HG03378 (cell line): ENCODE measurements around the gene CLC.
"Not testable (repeated sequence)": the region's sequence is repeated elsewhere in the genome, so short reads cannot be mapped to it uniquely, and the experiment has no call there.

Source experiments
- ATAC-seq: cut with Tn5 transposase; IDR thresholded peaks from one replicate; pipeline ENCODE4 v1.9.1; 2021; ENCODE audit warnings: mild to moderate bottlenecking, moderate library complexity; ENCODE audit not compliant: unreplicated experiment

CLC gene

DNA sequence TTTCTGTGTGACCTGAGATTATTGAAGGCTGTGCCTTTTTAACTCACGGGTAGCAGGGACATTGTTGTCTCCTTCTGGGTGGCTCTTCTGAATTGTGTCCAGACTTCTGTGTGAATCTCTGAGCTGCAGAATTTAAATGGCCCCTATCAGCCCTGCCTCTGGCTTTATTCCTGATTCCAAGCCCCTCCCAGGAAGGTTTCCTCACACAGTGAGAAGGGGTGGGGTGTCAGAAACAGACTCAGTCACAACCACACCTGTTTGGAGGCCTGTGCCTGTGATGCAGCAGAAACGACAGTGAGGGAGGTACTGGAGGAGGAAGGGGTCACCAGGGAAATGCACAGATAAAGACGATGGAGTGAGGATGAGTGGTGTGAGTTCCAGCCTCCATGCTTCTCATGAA is at the start of gene CLC:
CLC (minus strand) TSS at position 139 of the 400 bp plus-strand sequence; CDS start at position 62, 77 bp downstream.
- no peak for ATAC-seq

GRCh38 chr19:39780894-39781293 is 43.1 kb upstream of the CLC start:
- no peak for ATAC-seq

DNA sequence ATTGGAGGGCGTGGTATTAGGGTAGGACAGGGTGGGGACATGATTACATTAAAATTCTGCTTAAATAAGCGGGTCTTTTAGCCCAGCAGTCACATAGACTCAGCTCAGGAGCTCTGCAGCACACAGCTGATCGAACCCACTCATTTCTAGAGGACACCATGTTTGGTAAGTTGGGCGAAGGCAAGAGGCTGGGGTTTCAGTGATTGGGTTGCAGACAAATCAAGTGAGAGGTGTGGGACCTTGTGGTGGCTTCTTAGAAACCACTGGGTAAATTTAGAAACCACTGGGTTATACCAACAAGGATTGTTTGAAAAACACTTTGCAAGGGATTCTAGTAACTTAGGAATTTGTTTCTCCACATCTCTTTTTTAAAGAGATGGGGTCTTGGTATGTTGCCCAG is 40.9 kb upstream of the CLC start, which contains the start of gene LEUTX:
LEUTX (plus strand) TSS at position 92 of the 400 bp plus-strand sequence; CDS start at position 159, 67 bp downstream.
- ATAC-seq = no peak

DNA sequence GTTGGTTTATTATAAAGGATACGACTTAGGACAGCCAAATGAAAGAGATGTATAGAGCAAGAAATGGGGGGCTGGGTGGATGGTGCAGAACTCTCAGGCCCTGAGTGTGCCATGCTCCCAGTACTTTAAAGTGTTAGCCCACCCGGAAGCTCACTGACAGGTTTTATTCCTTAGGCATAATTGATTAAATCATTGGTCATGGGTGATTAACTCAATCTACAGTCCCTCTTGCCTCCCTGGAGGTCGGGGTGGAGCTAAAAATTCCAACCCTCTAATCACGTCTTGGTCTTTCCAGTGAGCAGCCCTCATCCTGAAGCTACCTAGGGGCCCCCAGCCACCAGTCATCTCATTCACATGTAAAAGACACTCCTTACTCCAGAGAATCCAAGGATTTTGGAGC is 31.0 kb upstream of the CLC start:
- no peak for ATAC-seq

GRCh38 chr19:39768334-39768733 is 30.5 kb upstream of the CLC start:
- ATAC-seq = no peak

DNA sequence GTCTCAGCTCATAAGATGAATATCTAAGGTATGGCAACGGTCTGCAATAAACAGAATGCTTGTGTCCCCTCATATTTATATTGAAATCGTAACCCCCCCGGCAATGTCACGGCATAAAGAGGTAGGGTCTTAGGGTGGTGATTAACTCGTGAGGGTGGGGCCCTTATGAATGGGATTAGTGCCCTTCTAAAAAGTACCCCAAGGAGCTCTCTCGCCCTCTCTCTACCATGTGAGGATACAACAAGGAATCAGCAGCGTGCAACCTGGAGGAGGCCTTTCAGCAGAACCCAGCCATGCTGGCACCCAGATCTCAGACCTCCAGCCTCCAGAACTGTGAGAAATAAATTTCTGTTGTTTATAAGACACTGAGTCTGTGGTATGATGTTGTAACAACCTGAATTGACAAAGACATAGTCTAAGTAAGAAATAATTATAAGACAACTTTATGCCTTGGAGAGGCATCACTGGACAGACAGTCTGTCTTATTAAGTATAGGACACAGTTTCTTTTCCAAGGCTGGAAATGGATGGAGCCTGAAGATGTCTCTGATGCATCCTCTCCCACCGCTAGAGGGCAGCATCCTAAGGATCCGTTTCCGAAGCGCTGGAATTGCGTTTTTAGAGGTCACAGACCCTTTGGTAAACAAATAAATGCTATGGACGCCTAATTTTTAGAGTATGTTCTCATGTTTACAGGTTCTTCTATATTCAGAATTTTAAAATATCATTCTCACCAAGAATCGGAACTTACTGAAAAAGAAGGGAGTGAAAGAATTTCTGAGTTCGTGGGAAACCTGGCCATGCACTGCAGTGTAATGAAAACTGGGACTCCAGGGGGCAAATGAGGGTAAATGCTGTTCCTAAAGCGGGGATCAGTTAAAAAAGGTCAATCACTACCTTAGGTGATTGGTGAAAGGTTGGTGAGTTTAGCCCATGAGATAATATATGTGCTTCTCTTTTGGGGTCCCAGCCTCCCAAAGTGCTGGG is 27.6 kb upstream of the CLC start:
- ATAC-seq = no peak

DNA sequence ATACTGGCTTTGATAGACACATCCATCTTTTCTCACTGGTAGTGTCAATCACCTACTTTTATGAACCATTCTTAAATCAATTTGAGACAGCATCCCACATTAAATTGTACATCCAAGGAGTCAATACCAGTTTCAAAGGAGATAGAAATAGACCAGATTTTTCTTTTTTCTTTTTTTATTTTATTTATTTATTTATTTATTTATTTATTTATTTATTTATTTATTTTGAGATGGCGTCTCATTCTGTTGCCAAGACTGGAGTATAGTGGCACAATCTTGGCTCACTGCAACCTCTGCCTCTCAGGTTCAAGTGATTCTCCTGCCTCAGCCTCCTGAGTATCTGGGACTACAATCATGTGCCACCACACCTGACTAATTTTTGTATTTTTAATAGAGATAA is 24.0 kb upstream of the CLC start:
- not testable (repeated sequence) for ATAC-seq

- no peak for ATAC-seq
Observed at GRCh38 chr19:39759457-39760184, 21.8 kb upstream of the CLC start.

- no peak for ATAC-seq
Observed at GRCh38 chr19:39754971-39755370, 17.1 kb upstream of the CLC start.

- no peak for ATAC-seq
Observed at GRCh38 chr19:39754544-39754943, 16.7 kb upstream of the CLC start.

DNA sequence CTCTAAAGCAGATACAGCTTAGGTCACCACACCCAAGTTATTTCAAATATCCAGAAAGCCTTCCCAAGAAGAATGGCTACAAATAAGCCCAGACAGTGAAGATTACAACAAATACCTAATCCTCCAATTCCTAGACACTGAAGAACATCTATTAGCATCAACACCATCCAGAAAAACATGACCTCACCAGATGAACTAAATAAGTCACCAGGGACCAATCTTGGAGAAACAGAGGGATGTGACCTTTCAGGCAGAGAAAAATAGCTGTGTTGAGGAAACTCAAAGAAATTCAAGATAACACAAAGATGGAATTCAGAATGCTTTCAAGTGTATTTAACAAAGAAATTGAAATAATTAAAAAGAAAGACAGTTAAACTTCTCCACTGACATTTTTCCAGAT is 15.0 kb upstream of the CLC start:
- no peak for ATAC-seq

GRCh38 chr19:39752390-39752789 is 14.6 kb upstream of the CLC start:
- ATAC-seq = no peak

DNA sequence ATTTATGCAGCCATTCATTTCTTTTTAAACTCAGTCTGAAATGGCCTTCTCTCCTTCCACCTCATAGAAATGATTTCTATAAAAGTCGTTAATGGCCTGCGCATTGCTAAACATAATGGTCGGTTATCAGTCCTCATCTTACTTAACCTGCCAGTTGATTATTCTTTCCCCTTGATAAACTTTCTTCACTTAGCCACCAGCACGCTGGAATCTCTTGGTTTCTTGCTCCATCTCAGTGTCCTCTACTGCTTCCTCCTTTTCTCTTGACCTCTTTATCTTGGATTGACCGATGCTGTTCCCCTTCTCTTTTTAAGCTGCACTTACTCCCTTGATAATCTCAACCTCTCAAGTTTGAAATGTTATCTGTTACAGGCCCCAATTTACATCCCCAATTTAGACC is 12.2 kb upstream of the CLC start:
- no peak for ATAC-seq

GRCh38 chr19:39746836-39747529 is 9.2 kb upstream of the CLC start:
- no peak for ATAC-seq

- no peak for ATAC-seq
Observed at GRCh38 chr19:39745643-39746042, 7.8 kb upstream of the CLC start.

- no peak for ATAC-seq
Observed at GRCh38 chr19:39740395-39740794, 2.6 kb upstream of the CLC start.

DNA sequence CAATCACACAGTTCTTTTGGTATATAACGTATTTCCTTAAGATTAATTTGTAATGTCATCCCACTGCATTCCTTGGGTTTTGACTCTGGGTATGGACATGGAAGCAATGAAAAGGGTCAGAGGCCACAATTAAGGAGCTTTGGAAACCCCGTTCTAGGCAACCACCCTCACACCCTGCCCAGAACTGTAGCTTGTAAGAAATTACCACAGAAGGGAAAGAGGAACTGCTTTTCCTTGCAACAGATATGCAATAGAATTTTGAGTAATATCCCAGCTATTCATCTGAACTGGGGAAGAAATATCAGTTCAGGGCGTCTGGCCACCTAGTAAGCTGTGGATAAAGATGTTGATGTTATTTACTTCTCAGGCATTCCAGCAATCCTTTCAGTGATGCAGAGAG is 985 bp upstream of the CLC start:
- no peak for ATAC-seq

GRCh38 chr19:39737351-39737750 is 478 bp downstream of the CLC start:
- no peak for ATAC-seq

DNA sequence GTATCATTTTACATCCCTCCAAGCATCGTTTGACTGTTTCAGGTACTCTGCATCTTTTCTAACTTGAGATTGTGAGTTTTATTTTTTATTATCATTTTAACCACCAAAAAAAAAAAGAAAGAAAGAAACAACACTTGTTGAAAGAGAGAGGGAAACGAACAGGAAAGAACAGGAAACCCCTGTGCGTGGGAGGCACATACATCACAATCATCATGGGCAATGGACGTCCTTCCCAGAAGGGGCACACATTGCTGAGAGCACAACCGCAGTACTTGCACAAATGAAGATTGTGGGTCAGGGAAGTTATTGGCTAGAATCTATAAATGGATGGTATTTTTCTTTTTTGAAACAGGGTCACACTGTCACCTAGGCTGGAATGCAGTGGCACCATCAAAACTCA is 1.7 kb downstream of the CLC start:
- ATAC-seq = no peak

- no peak for ATAC-seq
Observed at GRCh38 chr19:39735688-39736087, 2.1 kb downstream of the CLC start.

DNA sequence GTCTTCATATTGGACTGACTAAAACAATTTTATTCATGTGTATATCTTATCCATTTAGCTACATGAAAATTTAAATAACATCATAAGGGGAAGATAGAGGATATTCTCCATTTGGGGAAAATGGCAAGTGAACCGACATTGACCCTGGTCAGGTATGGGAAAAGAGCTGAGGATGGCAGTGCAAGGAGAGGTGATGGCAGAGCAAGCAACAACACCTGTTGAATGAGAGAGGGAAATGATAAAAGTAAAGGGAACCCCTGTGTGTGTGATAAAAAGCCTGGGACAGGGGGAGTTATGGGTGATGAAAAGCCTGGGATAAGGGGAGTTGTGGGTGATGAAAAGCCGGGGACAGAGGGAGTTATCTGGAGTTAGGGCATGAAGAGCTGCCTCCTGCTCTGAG is 4.0 kb downstream of the CLC start:
- no peak for ATAC-seq
